DND-41 (cell line): Measurements from ENCODE around the gene ECHS1.

Source experiments
- CTCF ChIP-seq: IDR thresholded peaks from 2 replicates; pipeline ENCODE4 v1.5.1; 2012; ENCODE audit warnings: borderline replicate concordance, low read length, moderate library complexity, mild to moderate bottlenecking; ENCODE audit not compliant: poor library complexity, severe bottlenecking; ENCODE audit errors: extremely low read depth
- EZH2 ChIP-seq: IDR thresholded peaks from 3 replicates; pipeline ENCODE4 v1.6.1; 2012; ENCODE audit warnings: borderline replicate concordance, low read depth, mild to moderate bottlenecking, moderate library complexity, low read length, inconsistent platforms; ENCODE audit not compliant: severe bottlenecking

- no peak for TF ChIP-seq CTCF
- TF ChIP-seq EZH2 = no peak
Observed at GRCh38 chr10:133332936-133333699, 40.0 kb downstream of the ECHS1 start.
